GM21528 (cell line): ENCODE data around the gene EWSR1.

ENCODE experiments used
- ATAC-seq: cut with Tn5 transposase; IDR thresholded peaks from one replicate; pipeline ENCODE4 v1.9.1; 2021; ENCODE audit warnings: mild to moderate bottlenecking, moderate library complexity; ENCODE audit not compliant: unreplicated experiment, low FRiP score

EWSR1 gene

DNA sequence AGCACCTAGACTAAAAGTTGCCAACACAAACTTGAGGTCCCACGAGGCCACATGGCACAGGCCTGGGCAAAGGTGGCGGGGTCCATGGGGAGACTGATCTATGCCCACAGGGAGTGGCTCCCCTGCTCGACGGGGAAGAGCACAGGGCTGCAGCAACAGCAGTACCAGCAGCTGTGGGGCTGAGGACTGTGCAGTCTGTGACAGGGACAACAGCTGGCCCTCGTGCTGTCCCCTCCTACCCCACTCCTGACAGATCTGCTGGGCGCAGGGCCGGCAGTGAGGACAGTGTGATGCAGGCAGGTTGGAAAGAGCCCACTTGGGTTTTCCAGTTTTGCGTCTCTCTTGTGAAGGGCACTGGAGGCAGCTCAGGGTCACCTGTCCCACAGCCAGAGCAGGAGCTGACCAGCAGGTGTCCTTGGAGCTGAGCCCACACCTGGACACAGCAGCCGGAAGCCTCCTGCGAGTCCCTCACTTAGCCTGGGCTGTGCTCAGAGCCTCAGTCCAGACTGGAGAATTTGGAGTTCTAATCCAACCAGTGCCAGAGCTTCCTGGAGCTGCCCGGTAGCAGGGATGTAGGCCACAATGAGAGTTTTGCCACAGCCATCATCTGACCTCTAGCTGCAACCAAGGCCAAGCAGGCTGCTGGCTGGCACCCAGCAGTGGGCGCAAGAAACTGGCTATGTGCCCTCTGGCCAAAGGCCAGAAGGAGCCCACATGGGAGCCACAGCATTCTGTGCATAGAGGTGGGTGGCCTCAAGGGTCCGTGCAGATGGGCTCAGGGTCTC, 34.8 kb downstream of the EWSR1 start:
- no peak for ATAC-seq

DNA sequence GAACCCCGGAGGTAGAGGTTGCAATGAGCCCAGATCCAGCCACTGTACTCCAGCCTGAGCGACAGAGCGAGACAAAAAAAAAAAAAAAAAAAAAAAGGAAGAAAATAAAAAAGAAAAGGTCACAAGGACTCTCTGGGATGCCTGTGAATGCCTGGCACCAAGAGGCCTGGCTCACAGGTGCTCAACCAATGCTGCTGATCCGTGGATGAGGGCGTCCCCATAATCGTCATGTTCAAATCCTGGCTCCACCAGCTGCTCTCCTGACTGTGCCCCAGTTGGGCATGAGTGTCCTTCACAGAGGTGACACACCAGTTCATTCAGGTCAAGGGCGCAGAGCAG, 37.7 kb downstream of the EWSR1 start:
- no peak for ATAC-seq

DNA sequence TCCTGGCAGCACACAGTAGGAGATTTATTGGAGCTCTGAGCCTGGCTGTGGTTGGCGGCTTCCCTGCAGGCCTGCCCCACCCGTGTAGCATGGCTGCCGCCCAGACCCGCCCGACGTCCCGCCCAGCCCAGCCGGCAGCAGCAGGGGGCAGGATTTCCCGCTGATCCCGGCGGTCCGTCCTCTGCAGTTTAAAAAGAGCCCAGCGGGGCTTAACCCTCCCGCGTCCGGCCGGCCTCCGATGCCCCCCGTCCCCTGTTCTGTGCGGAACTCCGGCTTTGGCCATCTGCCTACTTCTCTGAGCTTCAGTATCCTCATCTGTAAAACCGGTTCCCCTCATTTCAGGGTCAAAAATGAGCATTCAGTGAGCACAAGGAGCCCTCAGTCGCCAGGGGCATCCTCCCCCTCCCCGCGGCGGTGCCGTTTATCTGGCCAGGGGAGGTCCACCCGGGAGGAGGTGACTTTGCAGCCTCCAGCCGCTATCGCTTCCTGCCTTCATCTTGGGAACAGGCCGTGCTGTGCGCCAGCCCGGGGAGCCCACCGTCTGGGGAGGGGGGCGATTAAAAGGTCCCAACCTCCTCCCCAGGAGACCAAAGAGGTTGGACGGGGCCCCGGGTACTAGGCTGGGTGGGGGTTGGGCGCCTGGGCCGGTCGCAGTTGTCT, 38.2 kb downstream of the EWSR1 start, which contains the start of gene GAS2L1:
GAS2L1 (plus strand) TSS at position 476 of the 660 bp plus-strand sequence. CDS start 1,456 bp downstream, outside the sequence.
- ATAC-seq: no peak

DNA sequence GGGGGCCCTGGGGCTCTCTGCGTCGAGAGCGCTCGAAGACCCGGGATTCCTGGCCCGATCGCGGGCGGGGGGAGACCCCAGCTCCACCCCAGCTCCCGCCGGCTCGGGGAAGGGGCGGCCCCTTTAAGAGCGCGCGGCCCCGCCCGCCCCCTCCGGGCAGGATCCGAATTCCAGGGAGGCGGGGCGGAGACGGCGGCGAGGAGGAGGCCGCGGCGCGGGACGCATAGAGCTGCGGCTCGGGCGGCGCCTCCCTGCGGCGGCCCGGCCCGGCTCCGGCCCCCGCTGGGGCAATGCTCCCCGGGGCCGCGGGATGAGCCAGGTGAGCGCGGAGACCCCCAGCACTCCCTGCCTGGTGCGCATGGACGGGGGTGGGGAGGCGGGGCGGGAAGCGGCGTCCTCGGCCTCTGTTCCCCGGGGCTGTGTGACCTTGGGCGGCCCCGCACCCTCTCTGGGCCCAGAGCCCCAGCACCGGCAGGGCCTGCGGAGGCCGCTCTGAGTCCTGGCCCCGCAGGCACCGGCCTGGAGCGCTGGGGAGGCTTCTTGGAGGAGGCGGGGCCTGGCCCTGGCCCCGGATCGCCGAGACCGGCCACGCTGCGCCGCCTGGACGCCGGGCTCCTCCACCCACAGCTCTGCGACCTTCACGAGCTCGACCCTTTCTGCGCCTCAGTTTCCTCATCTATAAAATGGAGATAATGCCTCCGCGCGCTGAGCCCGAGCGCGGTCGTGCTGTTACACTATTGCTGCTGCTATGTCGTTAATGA, 38.9 kb downstream of the EWSR1 start:
- no peak for ATAC-seq

DNA sequence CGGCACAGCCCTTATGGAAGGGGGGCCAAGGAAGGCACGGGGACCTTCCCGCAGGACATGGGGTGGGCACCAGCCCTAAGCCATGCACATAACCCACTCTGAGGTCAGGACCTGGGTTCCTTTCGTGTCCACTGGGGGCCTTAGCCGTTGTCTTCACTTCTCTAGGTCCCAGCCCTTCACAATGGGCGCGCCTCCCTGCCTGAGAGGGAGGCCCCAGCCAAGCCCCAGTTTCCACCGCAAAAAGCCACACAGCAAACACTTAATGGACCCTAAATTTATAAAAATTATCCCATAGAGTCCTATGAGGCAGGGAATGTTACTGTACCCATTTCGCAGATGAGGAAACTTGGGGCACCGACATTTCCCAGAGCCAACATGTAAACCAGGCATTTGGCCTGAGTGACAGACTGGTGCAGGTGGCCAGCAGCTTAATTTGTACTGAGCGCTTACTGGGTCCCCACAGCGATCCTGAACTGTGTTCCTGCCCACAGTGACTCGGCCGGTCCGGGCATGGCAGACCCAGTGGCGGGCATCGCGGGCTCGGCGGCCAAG, 39.6 kb downstream of the EWSR1 start:
- ATAC-seq: no peak

DNA sequence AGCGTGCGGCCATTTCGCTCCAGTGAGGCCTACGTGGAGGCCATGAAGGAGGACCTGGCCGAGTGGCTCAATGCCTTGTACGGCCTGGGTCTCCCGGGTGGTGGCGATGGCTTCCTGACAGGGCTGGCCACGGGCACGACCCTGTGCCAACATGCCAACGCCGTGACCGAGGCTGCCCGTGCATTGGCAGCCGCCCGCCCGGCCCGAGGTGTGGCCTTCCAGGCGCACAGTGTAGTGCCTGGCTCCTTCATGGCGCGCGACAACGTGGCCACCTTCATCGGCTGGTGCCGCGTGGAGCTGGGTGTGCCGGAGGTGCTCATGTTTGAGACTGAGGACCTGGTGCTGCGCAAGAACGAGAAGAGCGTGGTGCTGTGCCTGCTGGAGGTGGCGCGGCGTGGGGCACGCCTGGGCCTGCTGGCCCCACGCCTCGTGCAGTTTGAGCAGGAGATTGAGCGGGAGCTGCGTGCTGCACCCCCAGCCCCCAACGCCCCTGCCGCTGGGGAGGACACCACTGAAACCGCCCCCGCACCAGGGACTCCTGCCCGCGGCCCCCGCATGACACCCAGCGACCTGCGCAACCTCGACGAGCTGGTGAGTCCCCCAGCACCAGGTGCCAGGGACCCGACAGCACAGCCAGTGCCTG, 40.2 kb downstream of the EWSR1 start:
- no peak for ATAC-seq

DNA sequence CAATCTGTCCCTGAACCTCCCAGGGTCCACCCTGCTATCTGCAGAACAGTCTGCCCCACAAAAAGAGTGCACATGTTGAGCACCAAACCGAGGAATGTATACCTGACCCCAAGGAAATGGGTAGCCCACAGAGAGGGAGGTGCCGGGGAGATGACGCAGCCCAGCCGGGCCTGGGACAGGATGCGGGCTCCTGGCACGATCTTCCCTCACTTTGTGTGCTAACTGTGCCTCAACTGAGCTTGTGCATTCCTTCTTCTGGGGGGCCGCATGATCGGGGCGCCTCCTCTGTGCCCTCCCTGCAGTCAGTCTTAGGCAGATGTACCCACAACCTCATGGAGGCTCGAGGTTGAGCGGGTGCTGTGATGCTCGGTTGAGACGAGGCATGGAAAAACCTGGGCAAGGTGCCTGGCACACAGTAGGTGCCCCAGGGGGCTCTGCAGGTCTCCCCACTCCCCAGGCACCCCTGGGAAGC, 40.8 kb downstream of the EWSR1 start:
- no peak for ATAC-seq

DNA sequence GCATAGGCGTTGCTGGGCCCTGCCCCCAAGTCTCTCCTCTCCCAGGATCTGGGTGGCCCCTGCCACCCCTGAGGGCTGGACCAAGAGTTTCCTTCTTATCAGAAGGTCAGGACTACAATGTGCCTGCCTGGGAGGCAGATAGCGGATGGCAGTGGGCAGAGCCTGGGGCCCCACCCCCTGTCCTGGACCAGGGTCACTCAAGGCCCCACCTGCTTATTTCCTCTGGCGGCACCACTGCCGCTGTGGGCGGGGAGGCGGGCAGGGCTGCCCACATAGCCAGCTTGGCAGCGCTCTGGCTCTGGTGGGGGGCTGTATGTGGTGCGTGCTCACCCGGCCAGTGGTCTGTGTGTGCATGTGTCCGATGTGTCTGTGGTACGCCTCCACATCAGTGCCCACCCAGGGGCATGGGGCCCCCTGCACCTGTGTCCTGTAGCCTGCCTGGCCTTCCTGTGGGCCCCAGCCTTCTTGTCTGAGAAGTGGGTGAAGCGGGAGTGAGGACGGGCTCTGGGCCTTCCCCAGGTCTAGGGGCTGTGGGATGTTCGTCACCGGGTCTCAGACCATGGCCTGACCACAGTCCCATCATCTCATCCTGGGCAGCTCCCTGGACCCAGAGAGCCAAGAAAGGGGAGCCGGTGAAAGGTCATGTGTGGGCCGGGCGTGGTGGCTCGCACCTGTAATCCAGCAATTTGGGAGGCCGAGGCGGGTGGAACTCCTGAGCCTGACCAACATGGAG, 41.4 kb downstream of the EWSR1 start:
- ATAC-seq: no peak

DNA sequence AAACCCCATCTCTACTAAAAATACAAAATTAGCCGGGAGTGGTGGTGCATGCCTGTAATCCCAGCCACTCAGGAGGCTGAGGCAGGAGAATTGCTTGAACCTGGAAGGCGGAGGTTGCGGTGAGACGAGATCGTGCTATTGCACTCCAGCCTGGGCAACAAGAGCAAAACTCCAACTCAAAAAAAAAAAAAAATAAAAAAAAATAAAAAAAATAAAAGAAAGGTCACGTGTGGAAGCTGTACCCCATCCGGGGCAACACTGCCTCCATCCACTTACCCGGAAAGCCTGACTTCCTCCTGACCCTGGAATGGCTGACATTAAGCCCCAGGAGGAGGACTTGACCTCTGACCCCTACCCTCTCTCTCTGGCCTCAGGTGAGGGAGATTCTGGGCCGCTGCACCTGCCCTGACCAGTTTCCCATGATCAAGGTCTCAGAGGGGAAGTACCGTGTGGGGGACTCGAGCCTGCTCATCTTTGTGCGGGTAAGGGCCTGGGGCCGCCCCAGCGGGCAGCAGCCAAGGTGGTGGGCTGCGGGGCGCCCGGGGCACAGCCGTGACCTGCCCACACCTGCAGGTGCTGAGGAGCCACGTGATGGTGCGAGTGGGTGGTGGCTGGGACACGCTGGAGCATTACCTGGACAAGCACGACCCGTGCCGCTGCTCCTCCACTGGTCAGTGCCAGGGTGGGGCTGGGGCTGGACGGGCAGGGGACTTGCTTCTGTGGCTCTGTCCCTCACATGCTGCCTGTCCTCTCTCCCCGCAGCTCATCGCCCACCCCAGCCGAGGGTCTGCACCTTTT, 42.2 kb downstream of the EWSR1 start:
- ATAC-seq: no peak

DNA sequence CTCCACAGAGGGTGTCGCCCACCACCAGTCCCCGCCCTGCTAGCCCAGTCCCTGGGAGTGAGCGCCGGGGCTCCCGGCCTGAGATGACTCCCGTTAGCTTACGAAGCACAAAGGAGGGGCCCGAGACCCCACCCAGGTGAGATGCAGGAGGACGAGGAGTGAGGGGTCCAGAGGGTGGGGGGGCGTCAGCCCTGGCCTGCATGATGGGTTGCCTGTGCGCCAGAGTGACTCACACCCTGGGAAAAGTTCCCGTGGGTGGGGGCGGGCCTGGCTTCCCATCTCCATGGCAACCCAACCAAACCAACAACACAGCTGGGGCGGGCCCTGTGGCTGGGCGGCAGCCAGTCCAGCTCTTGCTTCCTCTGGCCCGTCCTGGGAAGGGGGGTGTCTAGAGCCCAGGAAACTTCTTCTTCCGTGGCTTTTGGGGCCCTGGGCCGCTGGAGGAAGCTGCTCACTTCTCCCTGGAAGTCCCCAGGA, 42.8 kb downstream of the EWSR1 start:
- ATAC-seq: no peak

DNA sequence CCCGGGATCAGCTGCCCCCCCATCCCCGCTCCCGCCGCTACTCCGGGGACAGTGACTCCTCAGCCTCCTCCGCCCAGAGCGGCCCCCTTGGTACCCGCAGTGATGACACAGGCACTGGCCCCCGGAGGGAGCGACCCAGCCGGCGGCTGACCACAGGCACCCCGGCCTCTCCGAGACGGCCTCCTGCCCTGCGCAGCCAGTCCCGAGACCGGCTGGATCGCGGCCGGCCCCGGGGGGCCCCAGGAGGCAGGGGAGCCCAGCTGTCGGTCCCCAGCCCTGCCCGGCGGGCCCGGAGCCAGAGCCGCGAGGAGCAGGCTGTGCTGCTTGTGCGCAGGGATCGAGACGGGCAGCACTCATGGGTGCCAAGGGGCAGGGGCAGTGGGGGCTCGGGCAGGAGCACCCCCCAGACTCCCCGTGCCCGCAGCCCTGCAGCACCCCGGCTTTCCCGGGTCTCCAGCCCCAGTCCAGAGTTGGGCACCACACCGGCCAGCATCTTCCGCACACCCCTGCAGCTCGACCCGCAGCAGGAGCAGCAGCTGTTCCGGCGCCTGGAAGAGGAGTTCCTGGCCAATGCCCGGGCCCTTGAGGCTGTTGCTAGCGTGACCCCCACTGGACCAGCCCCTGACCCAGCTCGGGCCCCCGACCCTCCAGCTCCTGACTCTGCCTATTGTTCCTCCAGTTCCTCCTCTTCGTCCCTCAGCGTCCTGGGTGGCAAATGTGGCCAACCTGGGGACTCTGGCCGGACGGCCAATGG, 43.6 kb downstream of the EWSR1 start:
- ATAC-seq: no peak

DNA sequence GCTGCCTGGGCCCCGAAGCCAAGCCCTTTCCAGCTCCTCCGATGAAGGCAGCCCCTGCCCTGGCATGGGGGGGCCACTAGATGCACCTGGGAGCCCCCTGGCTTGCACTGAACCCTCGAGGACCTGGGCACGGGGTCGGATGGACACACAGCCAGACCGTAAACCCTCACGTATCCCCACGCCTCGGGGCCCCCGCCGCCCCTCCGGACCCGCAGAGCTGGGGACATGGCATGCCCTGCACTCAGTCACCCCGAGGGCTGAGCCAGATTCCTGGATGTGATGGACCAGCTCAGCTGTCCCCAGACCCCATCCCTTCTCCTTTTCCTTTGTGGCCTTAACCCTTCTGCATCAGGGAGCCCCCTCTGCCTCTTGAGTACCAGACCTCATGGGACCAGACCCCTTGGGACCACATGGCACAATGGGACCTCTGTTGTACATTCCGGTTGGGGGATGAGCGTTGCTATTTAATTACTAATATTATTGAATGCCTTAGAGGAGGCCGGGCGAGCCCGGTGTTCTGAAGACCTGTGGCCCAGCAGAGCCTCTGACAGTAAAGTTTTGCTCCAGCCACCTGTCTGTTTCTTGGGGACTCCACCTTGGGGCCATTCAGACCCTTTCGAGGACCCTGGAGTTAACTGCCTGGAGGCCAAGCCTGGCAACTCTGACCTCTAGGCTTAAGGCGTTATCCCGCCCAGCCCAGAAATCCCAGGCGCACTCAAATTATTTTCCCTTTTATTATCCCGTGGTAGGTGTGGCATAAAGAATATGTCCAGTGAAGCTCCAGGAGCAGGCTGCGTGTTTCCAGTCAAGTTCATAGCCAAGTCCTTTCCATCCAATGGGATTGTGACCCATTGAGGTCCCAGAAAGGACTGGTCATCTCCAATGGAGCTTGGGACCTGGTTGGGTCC, 44.4 kb downstream of the EWSR1 start:
- no peak for ATAC-seq

DNA sequence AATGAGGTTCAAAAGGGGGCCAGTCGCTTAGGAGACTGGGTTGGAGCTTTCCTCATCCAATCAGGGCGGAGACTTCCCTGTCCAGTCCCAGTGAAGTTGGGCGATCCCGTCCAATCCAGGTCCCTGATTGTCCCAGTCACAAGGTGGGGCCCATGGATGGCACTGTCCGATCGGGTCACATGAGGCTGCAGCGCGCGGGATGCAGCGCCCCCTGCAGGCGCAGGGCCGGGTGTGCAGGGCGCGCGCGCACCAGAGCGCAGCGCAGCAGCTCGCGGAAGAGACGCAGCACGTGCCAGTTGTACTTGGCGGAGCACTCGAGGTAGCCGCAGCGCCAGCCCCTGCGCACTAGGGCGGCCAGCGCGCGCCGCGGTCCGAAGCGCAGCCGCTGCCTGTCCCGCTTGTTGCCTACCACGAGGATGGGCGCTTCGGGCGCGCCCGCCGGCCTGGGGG, 45.1 kb downstream of the EWSR1 start:
- no peak for ATAC-seq

DNA sequence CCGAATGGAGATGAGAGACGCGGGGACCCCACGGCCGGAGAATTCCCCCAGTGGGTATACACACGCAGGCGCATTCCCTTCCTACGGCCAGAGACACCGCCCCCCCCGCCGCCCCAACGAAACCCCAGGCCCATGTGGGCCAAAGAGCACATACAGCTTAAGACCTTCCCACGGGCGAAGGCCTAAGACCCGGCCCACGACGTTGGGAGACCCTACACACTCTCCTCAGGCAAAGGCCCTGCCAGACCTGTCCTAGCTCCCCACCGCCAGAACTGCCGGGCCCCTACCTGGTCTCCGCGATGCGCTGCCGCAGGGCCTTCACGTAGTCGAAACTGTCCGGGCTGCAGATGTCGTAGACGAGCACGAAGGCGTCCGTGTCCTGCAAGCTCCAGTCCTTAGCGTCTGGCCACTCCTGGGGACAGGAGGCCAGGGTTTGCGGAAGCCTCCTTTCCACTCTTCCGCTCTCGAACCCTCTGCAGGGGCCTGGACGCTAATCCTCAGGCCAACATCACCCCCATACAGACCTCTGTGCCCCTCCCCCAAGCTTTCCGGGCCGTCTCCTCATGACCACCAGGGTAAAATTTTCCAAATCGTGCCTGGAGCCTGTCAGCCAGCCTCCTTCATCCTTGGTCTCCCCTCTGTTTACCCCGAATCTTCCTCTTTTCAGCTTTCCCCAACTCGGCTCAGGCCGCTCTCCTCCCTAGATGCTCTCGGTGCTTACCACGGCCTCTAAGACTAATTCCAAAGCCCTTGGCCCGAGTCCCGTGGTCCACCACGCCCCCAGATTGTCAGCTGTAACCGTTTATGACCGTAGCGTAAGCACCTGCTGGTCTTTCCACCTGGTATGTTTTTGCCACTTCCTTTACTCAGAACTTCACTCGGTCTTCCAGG, 45.8 kb downstream of the EWSR1 start:
- no peak for ATAC-seq

DNA sequence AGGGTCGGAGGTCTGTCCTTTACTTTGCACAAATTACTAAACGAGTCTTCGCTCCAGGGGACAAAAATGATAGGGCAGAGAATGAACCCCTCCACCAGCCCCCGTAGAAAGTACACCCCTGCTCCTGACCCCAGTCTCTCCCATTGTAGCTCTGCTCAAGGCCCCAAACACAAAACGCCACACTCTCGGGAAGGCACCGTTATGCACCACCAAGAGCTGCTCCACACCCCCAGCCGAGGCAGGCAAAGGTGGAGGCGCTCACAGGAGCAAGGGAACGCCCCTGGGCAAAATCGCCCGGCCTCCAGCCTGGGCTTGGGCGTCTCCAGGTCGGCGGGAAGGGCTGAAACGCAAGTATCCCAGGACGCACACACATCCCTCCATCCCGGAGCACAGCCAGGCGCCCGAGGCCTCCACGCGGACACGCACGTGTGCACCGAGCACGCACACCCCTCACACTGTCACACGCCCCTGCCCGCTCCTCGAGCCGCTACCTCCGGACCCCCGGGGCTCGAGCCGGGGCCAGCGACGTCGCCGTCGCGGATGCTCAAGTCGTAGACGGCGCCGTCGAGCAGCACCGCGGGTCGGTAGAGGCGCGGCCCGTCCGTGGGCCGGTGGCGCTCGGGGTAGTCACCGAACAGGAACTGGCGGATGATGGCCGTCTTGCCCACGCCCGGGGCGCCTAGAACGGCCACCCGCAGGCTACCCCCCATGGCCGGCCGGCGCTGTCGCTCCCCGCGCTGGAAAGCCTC, 46.6 kb downstream of the EWSR1 start:
- no peak for ATAC-seq
